ENCODE results near the gene ITPKB. TPM values are rescaled to one million over a fixed set of nuclear protein-coding genes. Genes with fewer than 3 reads are reported as not detected.
"Not testable (repeated sequence)": the region's sequence is repeated elsewhere in the genome, so short reads cannot be mapped to it uniquely, and the experiment has no call there.

ITPKB gene
- 18.7 and 19.4 TPM in 2 replicates for total RNA-seq

DNA sequence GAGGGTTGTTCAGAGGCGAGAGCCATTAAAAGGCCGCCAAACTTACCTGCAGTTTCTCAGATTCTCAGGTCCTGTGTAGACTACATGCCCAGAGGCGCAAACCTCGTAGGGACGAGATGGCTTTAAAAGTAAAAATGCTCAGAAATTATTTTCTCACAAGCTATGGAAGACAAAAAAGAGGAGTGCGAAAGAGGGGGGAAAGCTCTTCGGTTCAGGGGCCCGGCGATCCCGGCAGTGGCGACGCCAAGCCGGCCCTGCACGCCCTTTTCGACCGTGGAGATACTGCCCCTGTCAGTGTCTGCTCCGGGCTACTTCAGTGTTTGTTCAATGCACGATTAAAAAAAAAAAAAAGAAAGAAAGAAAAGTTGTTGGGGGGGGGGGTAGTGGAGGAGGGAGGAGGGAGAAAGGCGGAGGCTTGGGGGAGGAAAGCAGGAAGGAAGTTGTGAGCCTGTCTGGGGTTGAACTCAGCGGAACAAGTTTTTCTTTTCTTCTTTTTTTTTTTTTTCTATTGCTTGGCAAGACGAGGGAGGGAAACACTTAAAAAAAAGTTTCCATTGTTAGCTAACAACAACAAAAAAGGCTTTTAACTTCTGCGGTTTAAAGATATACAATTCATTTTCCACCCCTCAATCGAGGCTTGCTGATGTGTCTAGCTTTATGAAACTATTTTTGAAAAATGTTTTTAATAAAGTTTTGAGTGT lies at the start of gene ITPKB:
TSS of gene ITPKB (minus strand) at position 288 of the 701 bp plus-strand sequence. CDS start 1,824 bp downstream, outside the sequence.
- peak; percentile 41 to 93 for DNase-seq (ENCODE audit: low read depth in 2 of 2)

DNA sequence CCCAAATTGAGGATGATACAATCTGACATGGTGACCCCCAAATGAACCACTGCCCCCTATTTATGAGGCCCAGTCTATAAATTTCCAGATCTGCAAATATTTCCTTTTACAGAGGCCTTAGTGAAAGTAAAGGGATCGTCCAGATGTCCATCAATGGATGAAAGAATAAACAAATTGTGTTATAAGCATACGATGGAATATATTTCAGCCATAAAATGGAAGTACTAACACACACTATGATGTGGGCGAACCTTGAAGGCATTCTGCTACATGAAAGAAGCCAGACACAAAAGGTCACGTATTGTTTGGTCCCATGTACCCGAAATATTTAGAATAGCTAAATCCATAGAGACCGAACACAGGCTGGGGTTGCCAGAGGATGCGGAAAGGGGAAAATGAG lies 48.6 kb upstream of the ITPKB start:
- no peak for DNase-seq (ENCODE audit: low read depth in 2 of 2)

DNA sequence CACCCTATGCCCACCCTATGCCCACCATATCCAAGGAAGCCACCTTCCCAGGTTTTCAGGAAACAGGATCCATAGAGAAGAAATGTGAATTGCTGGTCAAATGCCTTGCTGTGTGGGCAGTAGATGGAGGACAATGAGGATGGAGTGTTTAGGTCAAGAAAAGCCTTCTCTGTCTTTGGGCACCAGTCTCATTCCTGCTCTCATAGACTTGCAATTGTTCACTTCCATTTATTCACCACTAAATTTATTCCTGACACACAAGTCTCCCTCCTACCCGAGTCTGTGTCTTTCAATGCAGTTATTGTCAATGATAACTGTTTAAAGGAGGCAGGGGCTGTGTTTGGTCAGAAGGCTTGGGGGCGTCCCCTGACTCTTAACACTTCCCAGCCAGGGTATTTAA lies 48.0 kb upstream of the ITPKB start:
- DNase-seq (ENCODE audit: low read depth in 2 of 2) = no peak

DNA sequence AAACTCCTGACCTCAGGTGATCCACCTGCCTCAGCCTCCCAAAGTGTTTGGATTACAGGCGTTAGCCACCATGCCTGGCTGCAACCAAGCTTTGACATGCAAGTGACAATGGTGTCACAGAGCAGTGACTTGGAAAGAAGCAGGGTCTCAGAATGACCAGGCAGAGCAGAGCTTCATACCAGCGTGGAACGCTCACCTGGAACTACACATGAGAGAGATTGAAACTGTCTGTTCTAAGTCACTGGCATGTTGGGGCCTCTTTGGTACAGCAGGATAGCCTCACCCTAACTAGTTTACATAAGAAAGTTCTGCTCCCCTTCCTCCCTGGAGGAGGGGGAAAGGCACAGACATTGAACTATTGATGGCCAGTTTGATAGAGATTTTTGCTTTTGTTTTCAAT lies 47.5 kb upstream of the ITPKB start:
- DNase-seq (ENCODE audit: low read depth in 2 of 2) = no peak

DNA sequence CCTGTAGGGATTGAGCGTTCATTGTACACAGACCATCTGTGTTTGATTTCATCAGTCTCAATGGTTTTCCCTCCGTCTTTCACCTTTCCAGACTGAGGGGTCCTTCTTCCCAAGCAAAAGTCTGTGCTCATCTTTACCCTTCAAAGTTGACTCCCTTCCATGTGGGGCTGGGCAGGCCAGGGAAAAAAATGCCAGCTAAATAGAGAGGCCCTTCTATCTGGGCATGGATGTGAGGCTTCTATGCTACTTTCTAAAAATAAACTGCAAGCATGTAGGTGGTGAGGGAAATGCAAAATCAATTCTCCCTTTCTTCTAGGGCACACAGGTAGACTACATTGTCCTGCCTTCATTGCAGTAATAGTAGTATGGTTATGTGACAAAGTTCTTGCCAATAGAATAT lies 46.7 kb upstream of the ITPKB start:
- no peak for DNase-seq (ENCODE audit: low read depth in 2 of 2)

DNA sequence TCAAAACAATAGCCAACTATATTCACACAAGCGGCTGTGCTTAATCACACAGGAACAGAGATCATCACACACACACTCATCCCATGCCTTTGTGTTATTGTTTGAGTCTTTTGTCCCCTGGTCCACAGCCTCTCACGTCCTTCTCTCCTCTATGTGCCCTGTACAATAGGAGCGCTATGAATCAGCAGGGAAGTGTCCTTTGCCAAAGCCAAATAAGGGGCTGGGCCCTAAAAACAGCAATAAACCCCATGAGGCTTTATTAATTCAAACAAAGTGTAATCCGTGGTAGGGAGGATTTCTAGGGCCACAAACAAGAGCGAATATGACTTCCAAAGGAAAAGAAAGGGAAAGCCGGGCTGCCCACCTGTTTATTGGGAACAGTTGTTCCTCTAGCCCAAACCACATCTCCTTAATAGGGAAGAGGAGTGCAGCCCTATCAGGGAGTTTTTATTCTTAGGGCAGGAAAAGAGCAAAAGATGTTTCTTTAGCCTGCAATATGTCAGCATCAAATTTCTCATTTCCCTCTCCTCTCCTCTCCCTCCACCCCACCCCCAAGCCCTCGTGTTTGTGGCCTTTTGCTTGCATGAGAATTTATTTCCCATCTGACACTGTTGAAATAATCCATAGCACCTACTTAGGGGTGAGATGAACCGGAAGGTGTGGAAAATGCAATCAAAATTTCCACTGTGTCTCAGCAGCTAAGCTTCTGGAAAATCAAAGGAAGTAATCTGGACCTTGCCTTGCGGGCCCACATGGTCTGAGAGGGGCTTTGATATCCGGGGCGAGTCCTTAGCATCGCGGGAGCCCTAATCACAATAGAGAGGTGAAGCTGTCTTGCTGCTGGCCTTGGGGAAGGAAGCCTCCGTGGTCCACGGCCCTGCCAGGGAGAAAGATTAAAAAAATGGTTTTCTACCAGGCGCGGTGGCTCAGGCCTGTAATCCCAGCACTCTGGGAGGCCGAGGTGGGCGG lies 45.3 kb upstream of the ITPKB start:
- peak; percentile 90 to 94 for DNase-seq (ENCODE audit: low read depth in 2 of 2)

DNA sequence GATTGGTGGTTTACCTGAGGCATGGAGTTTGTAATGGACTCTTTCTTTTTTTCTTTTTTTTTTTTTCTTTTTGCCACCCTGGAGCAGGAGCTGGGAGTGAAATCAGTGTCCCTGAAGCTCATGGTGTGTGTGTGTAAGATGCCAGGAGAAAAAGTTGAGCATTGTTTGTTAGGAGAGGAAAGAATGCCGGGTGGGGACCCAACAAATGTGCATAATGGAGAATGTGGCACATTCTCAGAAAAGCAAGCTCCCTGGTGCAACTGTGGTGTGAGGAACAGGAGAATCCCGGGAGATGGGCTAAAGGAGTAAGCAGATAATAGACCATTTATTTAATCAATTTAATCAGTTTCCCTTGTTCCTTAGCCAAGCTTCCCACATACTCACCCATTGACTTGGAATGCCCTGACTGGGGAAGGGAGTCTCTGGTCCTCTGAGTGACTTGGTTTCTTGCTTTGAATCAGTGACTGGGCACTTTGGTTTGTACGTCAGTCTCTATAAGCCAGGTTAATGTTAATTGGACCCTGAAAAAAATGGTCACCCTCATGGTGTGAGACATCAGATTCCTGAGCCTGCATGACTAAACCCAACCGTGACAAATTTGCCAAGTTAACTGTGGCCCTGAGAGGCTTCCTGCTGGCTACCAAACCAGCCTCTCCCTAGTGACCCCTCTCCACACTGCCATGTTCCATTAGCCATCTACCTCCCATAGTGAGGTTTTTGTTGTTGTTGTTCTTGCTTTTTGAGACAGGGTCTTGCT lies 43.9 kb upstream of the ITPKB start:
- no peak for DNase-seq (ENCODE audit: low read depth in 2 of 2)

DNA sequence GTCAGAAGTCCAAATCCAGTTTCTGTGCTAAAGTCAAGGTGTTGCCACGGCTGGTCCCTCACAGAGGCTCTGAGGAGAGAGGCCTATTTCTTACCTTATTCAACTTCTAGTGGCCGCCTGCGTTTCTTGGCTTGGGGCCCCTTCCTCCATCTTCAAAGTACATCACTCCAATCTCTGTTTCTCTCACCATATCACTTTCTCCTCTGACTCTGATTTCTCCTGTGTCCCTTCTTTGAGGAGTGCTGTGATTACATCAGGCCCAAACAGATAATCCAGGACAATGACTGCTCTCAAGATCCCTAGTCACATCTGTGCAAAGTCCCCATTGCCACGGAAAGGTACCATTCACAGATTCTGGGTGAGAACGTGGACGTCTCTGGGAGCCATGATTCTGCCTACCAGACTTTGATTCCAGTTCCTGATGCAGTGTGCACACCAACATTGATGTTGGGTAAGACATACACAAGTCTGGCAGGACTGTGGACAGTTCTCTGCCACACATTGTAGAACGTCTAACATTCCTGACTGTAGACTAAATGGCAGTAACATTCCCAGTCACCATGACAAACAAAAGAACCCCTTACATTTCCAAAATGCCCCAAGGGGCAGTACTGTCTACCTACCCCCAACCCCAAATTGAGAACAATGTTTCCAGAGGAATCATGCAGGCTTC lies 43.0 kb upstream of the ITPKB start:
- no peak for DNase-seq (ENCODE audit: low read depth in 2 of 2)

DNA sequence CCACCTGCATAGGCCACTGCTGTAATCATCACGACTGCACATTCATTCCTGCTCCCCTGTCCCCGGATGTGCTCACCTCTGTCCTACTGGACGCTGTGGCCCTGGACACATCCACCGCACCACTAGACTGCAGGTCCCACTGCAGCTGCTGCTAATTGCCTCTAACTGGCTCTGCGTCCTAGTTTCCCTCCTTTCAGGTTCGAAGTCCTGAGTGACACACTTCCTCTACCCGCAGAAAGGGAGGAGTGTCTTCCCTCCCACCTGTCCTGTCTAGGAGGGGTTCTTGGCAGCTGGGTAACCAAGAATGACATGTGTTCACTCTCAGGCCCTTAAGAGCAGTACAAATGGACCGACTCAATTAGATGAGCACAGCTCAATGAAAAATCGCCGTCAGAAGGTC lies 40.5 kb upstream of the ITPKB start:
- DNase-seq (ENCODE audit: low read depth in 2 of 2) = no peak

DNA sequence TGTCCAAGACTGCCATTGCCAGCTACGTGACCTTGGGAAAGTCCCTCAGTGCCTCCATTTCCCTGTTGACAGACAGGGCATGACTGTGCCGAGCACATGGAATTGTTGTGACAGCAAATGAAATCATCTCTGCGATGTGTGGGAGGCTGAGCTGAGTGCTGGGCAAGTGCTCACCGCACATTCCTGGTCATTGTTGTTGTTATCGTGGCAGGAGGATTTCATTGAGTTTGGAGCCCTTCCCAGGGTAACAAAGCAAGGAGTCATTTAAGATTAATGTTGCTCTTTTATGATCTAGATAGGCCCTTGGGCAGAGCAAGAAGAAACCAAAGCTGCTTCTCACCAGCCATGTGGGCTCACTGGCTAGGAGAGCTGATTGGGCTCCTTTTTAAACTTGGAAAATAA lies 39.6 kb upstream of the ITPKB start:
- peak; percentile 93 for DNase-seq (ENCODE audit: low read depth in 2 of 2)

DNA sequence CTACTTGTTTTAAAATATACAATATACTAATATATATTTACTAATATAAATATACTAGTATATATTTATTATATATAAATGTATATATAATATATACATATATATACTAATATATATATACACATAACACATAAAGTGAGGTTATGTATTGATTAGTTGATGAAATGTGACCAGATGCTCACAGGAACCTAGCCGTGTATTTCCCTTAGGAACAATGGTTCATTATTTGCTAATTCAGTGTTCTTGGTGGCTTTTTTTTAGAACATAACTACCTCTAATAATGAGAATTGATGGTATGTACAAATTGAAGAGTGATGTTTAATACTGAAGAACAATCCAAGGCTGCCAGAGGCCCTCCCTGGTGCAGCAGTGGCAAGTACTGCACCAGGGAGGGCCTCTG lies 37.9 kb upstream of the ITPKB start:
- no peak for DNase-seq (ENCODE audit: low read depth in 2 of 2)

DNA sequence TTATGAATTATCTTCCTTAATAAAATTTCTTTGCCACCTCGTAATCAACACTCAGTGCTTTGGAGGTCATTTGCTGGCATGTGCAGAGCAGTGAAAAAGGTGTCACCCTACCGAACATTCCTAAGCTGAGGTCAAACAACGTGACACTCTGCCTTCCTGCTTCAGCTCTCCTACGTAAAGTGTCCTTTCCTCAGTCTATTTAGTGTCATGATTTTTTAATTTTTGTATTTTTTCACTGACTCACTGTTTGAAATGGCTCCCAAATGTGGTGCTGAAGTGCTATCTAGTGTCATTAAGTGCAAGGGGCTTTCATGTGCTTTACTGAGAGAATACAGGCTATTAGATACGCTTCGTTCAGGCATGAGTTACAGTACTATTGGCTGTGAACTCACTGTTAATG lies 37.0 kb upstream of the ITPKB start:
- peak in 1 of 2 donors; percentile 59 for DNase-seq (ENCODE audit: low read depth in 2 of 2)

DNA sequence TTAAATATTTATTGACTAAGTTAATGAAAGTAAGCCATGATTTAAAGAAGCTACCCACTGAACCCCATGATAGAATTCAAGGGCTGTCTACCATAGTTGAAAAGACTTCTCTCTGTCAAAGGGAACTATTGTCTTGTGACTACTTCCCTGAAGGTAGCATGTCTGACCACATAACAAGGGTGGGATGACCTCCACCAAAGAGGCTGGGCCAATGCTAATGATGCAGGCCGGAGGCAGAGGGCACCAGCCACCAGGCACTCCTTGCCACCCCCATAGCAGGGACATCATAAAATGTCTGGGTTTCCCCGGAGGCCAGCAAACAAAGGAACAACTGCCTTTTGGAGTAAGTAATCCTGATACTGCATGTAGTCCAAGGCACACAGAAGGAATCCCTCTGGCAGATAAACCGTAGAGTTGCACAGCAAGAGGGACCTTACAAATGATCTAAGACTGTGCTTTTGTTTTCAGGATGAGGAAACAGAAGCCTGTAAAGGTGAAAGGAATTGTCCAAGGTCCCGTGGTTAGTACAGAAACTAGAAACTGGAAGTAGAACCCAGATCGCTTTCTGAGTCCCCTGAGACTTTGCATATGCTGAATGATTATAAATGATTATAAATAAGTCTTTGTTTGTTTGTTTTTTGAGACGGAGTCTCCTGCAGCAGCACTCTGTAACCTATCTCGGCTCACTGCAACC lies 33.5 kb upstream of the ITPKB start:
- DNase-seq (ENCODE audit: low read depth in 2 of 2) = no peak

DNA sequence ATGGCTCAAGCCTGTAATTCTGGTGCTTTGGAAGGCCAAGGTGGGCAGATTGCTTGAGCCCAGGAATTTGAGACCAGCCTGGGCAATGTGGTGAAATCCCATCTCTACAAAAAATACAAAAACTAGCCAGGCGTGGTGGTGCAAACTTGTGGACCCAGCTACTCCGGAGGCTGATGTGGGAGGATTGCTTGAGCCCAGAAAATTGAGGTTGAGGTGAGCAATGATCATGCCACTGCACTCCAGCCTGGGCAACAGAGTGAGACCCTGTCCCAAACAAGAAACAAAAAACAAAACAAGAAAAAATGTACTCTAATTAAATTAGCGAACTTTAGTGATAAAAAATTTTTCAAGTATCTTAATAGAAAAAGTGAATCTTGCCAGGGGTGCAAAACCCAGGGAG lies 28.1 kb upstream of the ITPKB start:
- not testable (repeated sequence) for DNase-seq (ENCODE audit: low read depth in 2 of 2)

DNA sequence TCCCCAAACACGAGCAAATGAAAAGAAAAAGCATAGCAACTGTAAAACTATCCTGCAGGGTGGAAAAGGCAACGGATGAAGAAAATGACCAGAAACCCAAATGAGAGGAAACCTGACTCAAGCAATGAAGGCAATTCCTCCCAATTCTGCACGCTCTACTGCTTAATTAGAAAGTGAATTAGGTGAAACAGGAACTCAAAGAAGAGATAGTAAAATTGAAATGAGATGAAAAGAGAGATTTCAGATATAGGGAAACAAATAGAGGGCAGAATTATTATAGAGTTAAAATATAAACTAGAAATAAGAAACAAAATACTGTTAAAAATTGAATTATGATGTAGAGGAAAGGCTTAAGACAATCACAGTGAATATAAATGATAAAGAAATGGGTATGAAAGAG lies 27.5 kb upstream of the ITPKB start:
- DNase-seq (ENCODE audit: low read depth in 2 of 2) = no peak

DNA sequence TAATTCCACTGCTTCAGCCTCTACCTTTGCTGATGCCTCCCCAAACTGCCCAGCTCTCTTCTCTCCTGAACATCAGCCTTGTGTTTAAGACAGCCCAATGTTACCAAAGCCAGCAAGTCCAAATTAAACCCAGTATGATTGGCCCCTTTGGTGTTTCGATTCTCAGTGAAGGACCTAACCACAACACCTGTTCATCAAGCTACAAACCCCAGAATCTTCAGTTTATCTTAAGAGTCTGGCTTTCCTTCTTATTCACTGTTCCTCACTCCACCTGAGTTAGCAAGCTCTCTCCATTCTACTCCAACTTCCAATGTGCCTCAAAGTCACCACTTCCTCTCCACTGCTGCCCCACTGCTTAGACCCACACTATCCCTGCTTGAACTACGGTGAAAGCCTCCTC lies 25.5 kb upstream of the ITPKB start:
- no peak for DNase-seq (ENCODE audit: low read depth in 2 of 2)

DNA sequence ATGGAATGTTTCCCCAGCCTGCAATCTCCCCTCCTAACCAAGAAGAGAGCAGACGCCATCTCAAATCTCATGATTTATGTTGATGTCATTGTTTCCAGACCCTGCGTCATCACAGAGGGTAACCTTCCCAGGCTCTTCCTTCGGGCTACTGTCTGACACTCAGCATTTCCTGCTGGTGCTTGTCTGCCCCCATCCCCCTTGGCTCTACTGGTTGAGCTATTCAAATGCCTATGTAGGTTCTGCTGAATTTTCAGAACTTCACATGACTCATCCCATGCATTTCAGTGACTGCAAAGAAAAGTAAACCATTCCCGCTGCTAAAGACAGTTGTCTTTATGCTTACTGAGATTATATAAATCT lies 24.8 kb upstream of the ITPKB start:
- peak; percentile 73 to 88 for DNase-seq (ENCODE audit: low read depth in 2 of 2)

DNA sequence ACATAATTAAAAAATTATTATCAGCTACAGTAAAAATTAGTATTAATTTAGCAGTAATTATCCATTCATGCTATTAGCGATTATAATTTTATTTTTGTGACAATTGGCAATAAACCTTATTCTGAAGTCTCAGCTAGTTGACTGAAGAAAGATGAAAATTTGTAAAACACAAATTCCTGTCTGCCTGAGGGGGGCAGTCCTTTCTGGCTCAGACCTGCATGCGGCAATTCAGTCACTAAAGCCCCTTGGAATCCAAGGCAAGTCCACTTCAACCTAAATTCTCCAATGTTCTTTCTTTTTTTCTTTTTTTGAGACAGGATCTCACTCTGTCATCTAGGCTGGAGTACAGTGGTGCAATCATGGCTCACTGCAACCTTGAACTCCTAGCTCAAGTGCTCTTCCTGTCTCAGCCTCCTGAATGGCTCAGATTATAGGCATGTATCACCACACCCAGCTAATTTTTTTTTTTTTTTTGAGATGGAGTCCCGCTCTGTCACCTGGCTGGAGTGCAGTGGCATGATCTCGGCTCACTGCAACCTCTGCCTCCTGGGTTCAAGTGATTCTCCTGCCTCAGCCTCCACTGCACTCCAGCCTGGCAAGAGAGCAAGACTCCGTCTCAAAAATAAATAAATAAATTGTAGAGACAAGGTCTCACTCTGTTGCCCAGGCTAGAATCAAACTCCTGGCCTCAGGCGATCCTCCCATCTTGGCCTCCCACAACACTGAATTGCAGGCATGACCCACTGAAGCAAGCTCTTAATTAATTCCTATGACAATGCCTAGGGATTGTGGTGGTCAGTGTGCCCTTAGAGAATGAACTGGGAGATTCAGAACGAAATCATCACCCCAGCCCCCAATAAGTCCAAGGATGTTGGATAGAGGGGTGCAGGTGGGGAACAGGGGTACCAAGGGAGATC lies 24.2 kb upstream of the ITPKB start:
- DNase-seq (ENCODE audit: low read depth in 2 of 2) = no peak

DNA sequence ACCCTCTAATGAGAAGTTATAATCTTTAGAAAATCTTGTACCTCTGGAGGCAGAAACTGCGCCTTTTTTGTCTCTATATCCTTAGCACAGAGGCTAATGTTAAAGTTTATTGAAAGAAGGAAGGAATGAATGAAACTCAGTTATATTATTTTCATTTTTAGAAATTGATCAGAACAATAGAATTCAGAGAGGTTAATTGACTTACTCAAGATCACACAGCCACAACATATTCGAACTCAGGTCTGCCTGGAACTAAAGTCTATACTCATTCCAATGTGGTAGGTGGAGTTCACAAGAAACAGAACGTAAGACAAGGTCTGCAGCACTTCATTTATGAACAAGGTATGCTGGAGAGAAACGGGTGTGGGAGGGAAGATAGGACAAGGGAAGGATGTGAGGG lies 23.0 kb upstream of the ITPKB start:
- no peak for DNase-seq (ENCODE audit: low read depth in 2 of 2)

DNA sequence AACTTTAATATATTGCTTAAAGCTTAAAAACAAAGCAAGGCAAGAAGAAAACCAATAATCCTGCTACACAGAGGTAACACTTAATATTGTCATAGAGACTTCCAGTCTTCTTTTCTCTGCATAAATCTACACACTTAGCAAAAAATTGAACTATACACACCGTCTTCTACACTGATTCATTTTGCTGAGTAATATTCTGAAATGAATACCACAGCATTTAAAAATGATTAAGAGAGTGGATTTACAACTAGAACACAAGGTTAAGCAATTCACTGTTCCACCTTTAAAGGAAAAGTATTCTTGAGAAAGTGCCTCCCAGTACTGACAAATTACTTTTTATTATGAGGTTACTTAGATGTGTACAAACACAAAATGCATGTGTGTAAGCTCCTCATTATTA lies 22.2 kb upstream of the ITPKB start:
- DNase-seq (ENCODE audit: low read depth in 2 of 2) = no peak

Measured in lung microvascular endothelial cell (primary cell).